A549 (cell line): ENCODE data around the gene TNS3. TPM values are rescaled to one million over a fixed set of nuclear protein-coding genes. Genes with fewer than 3 reads are reported as not detected.
A peak's percentile ranks its signal among the peaks of the same experiment; 100 is the strongest.

ENCODE experiments used
- ATAC-seq, 2 experiments: fragments of 200-7000 bp in 1 of 2; fragments of >200 bp in 1 of 2; cut with Nextera tagmentation in 1 of 2; cut with Tn5 transposase in 1 of 2; 3 replicates each; pipeline versions ENCODE4 v1.8.0 to v1.9.1; 2018 to 2020; ENCODE audit warnings: mild to moderate bottlenecking in 1 of 2, moderate library complexity in 1 of 2
- CTCF ChIA-PET: fragments of 300-600 bp; sonication (Branson Sonifier 250); formaldehyde crosslinking; extraction: SDS; loops from one replicate; lab custom pipeline; 2021; ENCODE audit warnings: antibody characterized with exemption, inconsistent platforms; lab: Yijun Ruan, JAX
- POLR2A ChIA-PET: fragments of 350-600 bp; formaldehyde crosslinking; extraction: SDS; loops from one replicate; lab custom pipeline; 2021; ENCODE audit warnings: antibody characterized with exemption, inconsistent platforms; lab: Yijun Ruan, JAX
- DNase-seq, 2 experiments: peaks; one replicate each; pipeline versions ENCODE4 v3.0.0 to v3.0.0-alpha.2; 2011 to 2016; ENCODE audit warnings: low read depth in 1 of 2, low spot score in 1 of 2
- FAIRE-seq: peaks from 2 replicates; lab custom pipeline; 2011; peaks lifted over from hg19 to GRCh38; lab: Jason Lieb, UNC
- H3K27ac ChIP-seq, 2 experiments: fragments of >200 bp; sonication (Bioruptor Twin); formaldehyde crosslinking; 3 replicates each; pipeline ENCODE4 v1.5.1; 2016 to 2017
- H3K4me1 ChIP-seq: fragments of >200 bp; sonication (Bioruptor Twin); formaldehyde crosslinking; 3 replicates; pipeline ENCODE4 v1.6.1; 2016
- H3K4me2 ChIP-seq: fragments of >200 bp; sonication (Bioruptor Twin); formaldehyde crosslinking; 3 replicates; pipeline ENCODE4 v1.6.1; 2016
- H3K4me3 ChIP-seq: fragments of >200 bp; sonication (Bioruptor Twin); formaldehyde crosslinking; 3 replicates; pipeline ENCODE4 v1.5.1; 2016
- H3K9me3 ChIP-seq: fragments of >200 bp; sonication (Bioruptor Twin); formaldehyde crosslinking; 3 replicates; pipeline ENCODE4 v1.6.1; 2016
- ATOH8 ChIP-seq: fragments of 250-450 bp; sonication (Bioruptor Pico); IDR thresholded peaks from 2 replicates; pipeline ENCODE4 v1.5.0; 2020; ENCODE audit warnings: low read depth, mild to moderate bottlenecking, moderate library complexity
- BHLHE40 ChIP-seq: IDR thresholded peaks from 2 replicates; pipeline ENCODE4 v1.6.1; 2012; ENCODE audit warnings: low read depth, low read length, inconsistent platforms
- CBX2 ChIP-seq: fragments of 200-600 bp; sonication (generic); IDR thresholded peaks from 2 replicates; pipeline ENCODE4 v1.6.1; 2016; ENCODE audit warnings: low read depth, mild to moderate bottlenecking, borderline replicate concordance
- CBX8 ChIP-seq: fragments of 200-600 bp; sonication (generic); IDR thresholded peaks from 2 replicates; pipeline ENCODE4 v1.6.1; 2016
- CEBPB ChIP-seq, 2 experiments: fragments of >200 bp in 1 of 2; sonication (Bioruptor Twin) in 1 of 2; formaldehyde crosslinking in 1 of 2; IDR thresholded peaks; 2 replicates each; pipeline ENCODE4 v1.6.1; 2012 to 2016
- E2F6 ChIP-seq: IDR thresholded peaks from 2 replicates; pipeline ENCODE4 v1.6.1; 2012; ENCODE audit warnings: low read depth, borderline replicate concordance
- EHF ChIP-seq: fragments of 250-450 bp; sonication (Bioruptor Pico); IDR thresholded peaks from 2 replicates; pipeline ENCODE4 v1.5.0; 2020; ENCODE audit warnings: mild to moderate bottlenecking
- EP300 ChIP-seq, 2 experiments: fragments of >200 bp; sonication (Bioruptor Twin); formaldehyde crosslinking; IDR thresholded peaks; 2 replicates in 1 of 2; 3 replicates in 1 of 2; pipeline ENCODE4 v1.6.1; 2016 to 2017
- ESRRA ChIP-seq: fragments of 150-350 bp; IDR thresholded peaks from 2 replicates; pipeline ENCODE4 v1.6.1; 2014; ENCODE audit warnings: mild to moderate bottlenecking, low read length, borderline replicate concordance
- HES2 ChIP-seq: fragments of >200 bp; sonication (Bioruptor Twin); formaldehyde crosslinking; IDR thresholded peaks from 2 replicates; pipeline ENCODE4 v1.6.1; 2016
- HOXA7 ChIP-seq: fragments of 250-450 bp; sonication (Bioruptor Pico); IDR thresholded peaks from 2 replicates; pipeline ENCODE4 v1.5.0; 2020; ENCODE audit warnings: mild to moderate bottlenecking, moderate library complexity
- HOXB5 ChIP-seq: fragments of 250-450 bp; sonication (Bioruptor Pico); IDR thresholded peaks from 2 replicates; pipeline ENCODE4 v1.5.0; 2020; ENCODE audit warnings: mild to moderate bottlenecking, moderate library complexity
- KDM1A ChIP-seq: fragments of 200-600 bp; sonication (generic); IDR thresholded peaks from 2 replicates; pipeline ENCODE4 v1.6.1; 2016; ENCODE audit warnings: low read depth, mild to moderate bottlenecking
- MYC ChIP-seq: IDR thresholded peaks from 2 replicates; pipeline ENCODE4 v1.6.1; 2012; ENCODE audit warnings: mild to moderate bottlenecking, inconsistent platforms, low read length, improper control_type of control experiment, borderline replicate concordance
- NFE2L2 ChIP-seq: fragments of 150-350 bp; conservative IDR thresholded peaks from 2 replicates; pipeline ENCODE4 v1.6.1; 2014; ENCODE audit warnings: low read length
- PBX3 ChIP-seq: IDR thresholded peaks from 2 replicates; pipeline ENCODE4 v1.6.1; 2012
- PHF8 ChIP-seq: fragments of 200-600 bp; sonication (generic); IDR thresholded peaks from 2 replicates; pipeline ENCODE4 v1.6.1; 2016; ENCODE audit warnings: low read depth, mild to moderate bottlenecking, antibody characterized with exemption, moderate library complexity, borderline replicate concordance
- POLR2AphosphoS2 ChIP-seq: conservative IDR thresholded peaks from 2 replicates; pipeline ENCODE4 v1.6.1; 2012; ENCODE audit warnings: low read length, improper control_type of control experiment, inconsistent platforms
- RCOR1 ChIP-seq: fragments of 150-350 bp; IDR thresholded peaks from 2 replicates; pipeline ENCODE4 v1.6.1; 2014; ENCODE audit warnings: antibody characterized with exemption, low read length, low read depth
- REST ChIP-seq: fragments of 200-600 bp; sonication (generic); IDR thresholded peaks from 2 replicates; pipeline ENCODE4 v1.6.1; 2016; ENCODE audit warnings: antibody characterized with exemption, mild to moderate bottlenecking, moderate library complexity
- RFX5 ChIP-seq: fragments of 450-650 bp; IDR thresholded peaks from 2 replicates; pipeline ENCODE4 v1.7.1; 2014; ENCODE audit warnings: antibody characterized with exemption, mild to moderate bottlenecking, moderate library complexity
- RNF2 ChIP-seq: fragments of 200-600 bp; sonication (generic); IDR thresholded peaks from 2 replicates; pipeline ENCODE4 v1.6.1; 2016; ENCODE audit warnings: low read depth, mild to moderate bottlenecking, antibody characterized with exemption, moderate library complexity, borderline replicate concordance
- TP53 ChIP-seq: fragments of 250-450 bp; sonication (Bioruptor Pico); IDR thresholded peaks from 2 replicates; pipeline ENCODE4 v1.5.0; 2021; ENCODE audit warnings: mild to moderate bottlenecking, moderate library complexity
- USF2 ChIP-seq: fragments of 450-650 bp; IDR thresholded peaks from 2 replicates; pipeline ENCODE4 v1.6.1; 2014; ENCODE audit warnings: antibody characterized with exemption
- ZFP36 ChIP-seq: fragments of 450-650 bp; IDR thresholded peaks from 2 replicates; pipeline ENCODE4 v1.6.1; 2014; ENCODE audit warnings: borderline replicate concordance; ENCODE audit not compliant: partially characterized antibody
- WGBS: methylation state at CpG from one replicate; pipeline ENCODE4 v1.1.6; 2017; ENCODE audit errors: missing lambda C conversion rate; 5-methylcytosine and 5-hydroxymethylcytosine counted together
- polyA plus RNA-seq, 4 experiments: library from polyadenylated mRNA; depleted of rRNA in 3 of 4; stranded (reverse); fragments of >200 nt; fragmentation: RNase III in 1 of 4; extraction: RNeasy Plus Mini Kit Qiagen cat#74134 plus additional on column Dnase treatment in 1 of 4; gene quantifications; 2 replicates in 3 of 4; 3 replicates in 1 of 4; pipeline ENCODE4 v1.2.3, GENCODE V29; 2011 to 2017

Gene TNS3
- polyA plus RNA-seq, 2 of the 4 experiments (the other 2 are of a cell fraction): 107 to 134 TPM

GRCh38 chr7:47517821-47518480 lies 64.0 kb downstream of the TNS3 start:
- CTCF ChIA-PET: no interaction called here
- 91% methylated on average over 10 of the region's 10 CpGs for WGBS

GRCh38 chr7:47516985-47517600 lies 64.8 kb downstream of the TNS3 start:
- TF ChIP-seq PHF8 (no peak), ESRRA (no peak), E2F6 (no peak), USF2 (no peak), POLR2AphosphoS2 (no peak), CBX8 (no peak), ZFP36 (no peak), EHF (CRISPR knock-in tag) (no peak), KDM1A (no peak)
- POLR2A ChIA-PET: no interaction called here
- Histone ChIP-seq H3K27ac (peak overlapping the region; percentile 33 to 47; a peak in 4 of 6 replicates), H3K4me2 (peak overlapping the region; percentile 29), H3K4me3 (no peak overlapping the region), H3K4me1 (peaks cover 100% of the 10 kb centered on the region), H3K9me3 (no peaks in the 10 kb centered on the region)
- FAIRE-seq (no peak), DNase-seq (no peak), ATAC-seq (peak in 1 of 2 experiments; percentile 4; a peak in 1 of 6 replicates)
- WGBS: 49% methylated on average over 10 of the region's 10 CpGs
- CTCF ChIA-PET: interaction anchor here (0.7 kb wide), 1 partner anchor 593 kb away, joined by 3 read pairs; no protein-coding TSS in a partner anchor

More at GRCh38 chr7:47517821-47518480, 64.0 kb downstream of the TNS3 start:
- Histone ChIP-seq H3K9me3 (no peaks in the 10 kb centered on the region), H3K4me1 (peaks cover 100% of the 10 kb centered on the region), H3K27ac (peak overlapping the region in 1 of 2 experiments; percentile 47; a peak in 4 of 6 replicates), H3K4me3 (no peak overlapping the region), H3K4me2 (peak overlapping the region; percentile 29)
- no peak for TF ChIP-seq CBX8
- no peak for TF ChIP-seq HES2
- no peak for TF ChIP-seq CBX2
- TF ChIP-seq PBX3: no peak
- no peak for TF ChIP-seq CEBPB (IDR thresholded peaks at IDR 0.05)
- no peak for TF ChIP-seq PHF8
- no peak for TF ChIP-seq HOXB5 (CRISPR knock-in tag)
- TF ChIP-seq POLR2AphosphoS2: no peak
- TF ChIP-seq BHLHE40: no peak
- no peak for TF ChIP-seq TP53 (CRISPR knock-in tag)
- TF ChIP-seq EP300 (IDR thresholded peaks at IDR 0.05): no peak
- TF ChIP-seq HOXA7: no peak
- no peak for TF ChIP-seq ATOH8
- no peak for TF ChIP-seq RFX5
- TF ChIP-seq NFE2L2: no peak
- TF ChIP-seq RNF2: no peak
- no peak for TF ChIP-seq REST
- no peak for TF ChIP-seq MYC
- no peak for TF ChIP-seq RCOR1
- FAIRE-seq: no peak
- no peak for DNase-seq
- POLR2A ChIA-PET: no interaction called here
- no peak for ATAC-seq
